Measurements from ENCODE around the gene CFAP74.
"Not testable (repeated sequence)": the region's sequence is repeated elsewhere in the genome, so short reads cannot be mapped to it uniquely, and the experiment has no call there.

CFAP74 gene

DNA sequence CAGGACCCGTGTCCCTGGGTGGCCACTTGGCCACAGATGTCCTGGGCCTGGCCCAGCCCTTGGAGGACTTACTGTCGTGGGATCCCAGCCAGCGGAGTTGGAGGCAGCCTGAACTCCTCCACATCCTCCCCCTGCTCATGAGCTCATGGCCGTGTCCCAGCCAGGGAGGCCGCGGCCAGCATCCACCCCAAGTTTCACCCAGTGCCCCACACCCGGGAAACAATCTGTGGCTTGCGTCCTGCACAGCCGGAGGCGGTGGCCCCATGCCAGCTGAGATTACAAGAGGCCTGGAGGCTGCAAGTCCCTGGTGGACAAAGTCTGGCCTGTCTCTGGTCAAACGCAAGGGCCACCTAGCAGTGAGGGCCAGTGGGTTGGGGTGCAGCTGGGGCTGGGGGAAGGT, 57.0 kb downstream of the CFAP74 start:
- DNase-seq, result no peak

GRCh38 chr1:1945782-1946393, 57.7 kb downstream of the CFAP74 start:
- DNase-seq, result no peak

- DNase-seq, result peak; percentile 6
Observed at GRCh38 chr1:1943834-1944570, 59.6 kb downstream of the CFAP74 start.

DNA sequence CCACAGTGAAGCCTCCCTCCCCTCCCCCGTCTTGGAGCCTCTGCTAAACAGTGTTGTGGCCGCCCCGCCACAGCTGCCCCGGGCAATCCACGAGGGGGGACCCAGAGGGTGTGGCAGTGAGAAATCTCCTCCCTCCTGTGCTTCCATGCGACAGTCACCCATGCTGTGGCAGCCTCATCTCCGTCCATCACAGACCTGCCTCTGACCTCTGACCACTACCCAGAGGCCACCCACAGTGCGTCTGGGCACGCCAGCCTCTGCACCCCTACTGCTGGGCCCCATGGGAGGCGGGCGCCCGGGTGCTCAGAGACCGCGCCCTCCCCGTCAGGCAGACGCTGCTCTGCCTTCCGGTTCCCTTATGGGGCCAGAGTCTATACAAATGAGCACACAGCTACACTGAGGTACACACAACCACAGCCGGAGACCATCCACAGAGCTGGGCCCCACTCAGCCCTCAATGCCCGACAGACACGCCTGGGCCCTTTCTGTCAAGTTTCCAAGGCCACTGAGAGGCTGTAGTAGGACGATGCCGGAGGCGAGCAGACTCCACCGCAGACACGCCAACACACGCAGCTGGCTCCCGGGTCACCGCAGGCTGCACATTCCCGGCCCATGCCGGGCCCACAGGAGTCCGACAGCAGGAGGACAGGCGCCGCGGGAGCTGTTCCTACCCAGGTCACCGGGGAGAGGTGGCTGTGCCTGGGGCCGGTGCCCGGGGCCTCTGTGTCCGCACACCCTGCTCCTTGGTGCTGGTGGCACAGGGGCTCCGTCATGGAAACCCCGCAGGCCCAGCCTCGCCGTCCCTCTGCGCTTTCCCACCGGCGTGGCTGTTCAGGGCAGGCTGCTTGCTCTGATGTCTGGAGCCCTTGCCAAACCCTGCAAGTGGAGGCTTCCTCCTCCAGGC, 60.6 kb downstream of the CFAP74 start:
- DNase-seq, result no peak

- no peak for DNase-seq
Observed at GRCh38 chr1:1941868-1942752, 61.5 kb downstream of the CFAP74 start.

GRCh38 chr1:1941211-1941841, 62.3 kb downstream of the CFAP74 start:
- no peak for DNase-seq

GRCh38 chr1:1940123-1940425, 63.5 kb downstream of the CFAP74 start:
- no peak for DNase-seq

GRCh38 chr1:1939296-1940122, 64.1 kb downstream of the CFAP74 start:
- no peak for DNase-seq

DNA sequence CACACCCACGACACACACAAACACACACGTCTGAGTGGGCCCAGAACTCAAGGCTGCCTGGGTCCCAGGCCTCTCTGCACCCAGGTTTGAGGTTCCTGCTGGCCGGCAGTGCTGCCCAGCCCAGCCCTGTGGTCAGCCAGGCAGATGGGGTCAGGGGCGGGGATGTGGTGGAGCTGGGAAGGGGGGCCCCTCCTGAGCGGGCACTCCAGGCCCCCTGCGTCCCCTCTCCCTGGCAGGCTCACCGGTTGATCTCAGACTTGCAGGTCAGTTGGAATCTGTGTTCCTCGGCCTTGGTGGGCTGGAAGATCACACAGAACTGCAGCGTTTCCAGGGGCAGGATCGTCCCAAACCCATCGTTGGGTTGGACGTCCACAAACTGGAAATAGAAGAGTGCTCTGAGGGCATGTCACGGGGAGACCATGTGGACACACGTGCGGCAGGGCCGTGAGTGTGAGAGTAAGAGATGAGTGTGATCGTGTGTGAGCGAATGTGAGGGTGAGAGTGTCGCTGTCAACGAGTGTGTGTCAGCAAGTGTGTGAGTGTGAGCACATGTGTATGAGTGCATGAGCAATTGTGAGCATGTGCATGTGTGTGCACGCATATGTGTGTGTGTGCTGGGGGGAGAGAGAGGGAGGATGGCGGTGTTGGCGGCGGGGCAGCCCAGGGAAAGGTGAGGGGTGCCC, 64.8 kb downstream of the CFAP74 start:
- no peak for DNase-seq

- no peak for DNase-seq
Observed at GRCh38 chr1:1938276-1938573, 65.4 kb downstream of the CFAP74 start.

- DNase-seq, result no peak
Observed at GRCh38 chr1:1937549-1938275, 65.9 kb downstream of the CFAP74 start.

DNA sequence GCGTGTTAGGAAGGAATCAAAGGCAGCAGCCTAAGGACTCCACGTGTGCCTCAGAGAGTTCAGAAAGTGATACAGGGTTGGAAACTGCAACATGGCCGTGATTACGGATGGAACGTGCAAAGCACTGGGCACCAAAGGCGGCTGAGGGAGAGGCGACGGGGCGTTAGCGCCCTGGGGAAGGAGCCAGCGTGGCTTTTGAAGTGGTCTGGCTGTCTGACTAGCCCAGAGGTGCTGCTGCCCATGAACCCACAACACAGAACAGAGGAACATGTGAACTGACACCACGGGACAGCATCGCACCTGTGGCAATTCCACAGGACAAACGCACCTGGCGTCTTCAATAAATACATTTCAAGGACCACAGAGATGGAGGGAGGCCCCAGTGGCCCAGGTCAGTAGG, 66.5 kb downstream of the CFAP74 start:
- DNase-seq, result no peak

DNA sequence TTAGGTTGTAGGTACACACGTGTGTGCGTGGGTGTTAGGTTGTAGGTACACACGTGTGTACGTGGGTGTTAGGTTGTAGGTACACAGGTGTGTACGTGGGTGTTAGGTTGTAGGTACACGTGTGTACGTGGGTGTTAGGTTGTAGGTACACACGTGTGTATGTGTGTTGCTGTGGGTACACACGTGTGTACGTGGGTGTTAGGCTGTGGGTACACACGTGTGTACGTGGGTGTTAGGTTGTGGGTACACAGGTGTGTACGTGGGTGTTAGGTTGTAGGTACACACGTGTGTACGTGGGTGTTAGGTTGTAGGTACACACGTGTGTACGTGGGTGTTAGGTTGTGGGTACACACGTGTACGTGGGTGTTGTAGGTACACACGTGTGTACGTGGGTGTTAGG, 68.7 kb downstream of the CFAP74 start:
- DNase-seq, result not testable (repeated sequence)

- DNase-seq, result no peak
Observed at GRCh38 chr1:1929639-1930545, 73.7 kb downstream of the CFAP74 start.

- no peak for DNase-seq
Observed at GRCh38 chr1:1929102-1929638, 74.4 kb downstream of the CFAP74 start.

DNA sequence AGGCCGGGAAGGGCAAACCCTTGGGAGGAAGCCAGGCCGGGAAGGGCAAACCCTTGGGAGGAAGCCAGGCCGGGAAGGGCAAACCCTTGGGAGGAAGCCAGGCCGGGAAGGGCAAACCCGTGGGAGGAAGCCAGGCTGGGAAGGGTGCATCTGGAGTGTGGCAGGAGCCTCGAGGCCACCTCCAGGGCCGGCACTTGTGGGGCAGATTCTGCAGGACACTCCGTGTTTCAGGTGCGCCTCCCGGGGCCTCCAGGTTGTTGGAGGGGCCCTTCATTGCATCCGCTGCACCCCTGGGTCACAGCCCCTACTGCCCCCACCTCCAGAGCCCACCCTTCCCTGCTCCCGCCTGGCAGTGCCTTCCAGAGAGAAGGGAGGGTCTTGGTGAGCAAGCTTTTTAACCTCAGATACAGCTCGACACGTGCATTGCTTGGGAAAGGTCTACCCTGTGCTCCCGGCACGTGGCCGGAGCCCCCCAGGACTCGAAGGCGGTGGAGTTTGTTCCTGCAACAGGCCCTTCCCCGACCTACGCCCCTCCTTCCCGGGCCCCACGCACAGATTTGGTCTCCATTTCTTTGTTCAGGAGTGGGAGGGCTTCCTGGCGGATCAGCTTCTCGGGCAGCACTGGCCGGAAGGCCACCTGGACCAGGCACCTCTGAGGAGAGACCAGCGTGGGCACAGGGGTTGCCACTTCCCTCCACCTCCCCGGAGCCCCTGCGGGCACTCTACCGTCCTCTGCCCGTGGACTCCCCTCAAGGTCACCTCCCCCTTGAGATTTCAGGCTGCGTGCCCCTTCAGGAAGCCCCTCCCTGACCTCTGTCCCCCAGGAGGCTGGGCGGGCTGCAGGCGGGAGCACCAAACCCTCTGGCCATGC, 75.1 kb downstream of the CFAP74 start:
- DNase-seq, result no peak

GRCh38 chr1:1927751-1928150, 75.8 kb downstream of the CFAP74 start:
- DNase-seq, result no peak

Data from hematopoietic multipotent progenitor cell treated with erythropoietin and hydrocortisone succinate and interleukin-3 and kit ligand, for 8 days (in vitro differentiated cells).